C4-2B (cell line): ENCODE results near the gene SORCS1.
A peak's percentile ranks its signal among the peaks of the same experiment; 100 is the strongest.

Source experiments
- CTCF ChIP-seq: fragments of 450-650 bp; conservative IDR thresholded peaks from 2 replicates; pipeline ENCODE4 v1.5.1; 2017; ENCODE audit warnings: mild to moderate bottlenecking
- ZFX ChIP-seq: fragments of 450-650 bp; IDR thresholded peaks from 2 replicates; pipeline ENCODE4 v1.6.1; 2017

GRCh38 chr10:106571192-106571946 lies 593.1 kb downstream of the SORCS1 start:
- TF ChIP-seq CTCF (peak; percentile 76), ZFX (no peak)
